Right hindlimb (tissue), 1 donor: ENCODE measurements around the gene POC1A.
A peak's percentile ranks its signal among the peaks of the same experiment; 100 is the strongest.

Experiments used
- DNase-seq: peaks from one replicate; pipeline ENCODE4 v3.0.0-alpha.2; 2018

POC1A gene

GRCh38 chr3:52126500-52126899 lies 27.7 kb downstream of the POC1A start:
- no peak for DNase-seq

GRCh38 chr3:52126036-52126435 lies 28.2 kb downstream of the POC1A start:
- DNase-seq = no peak

GRCh38 chr3:52124766-52125165 lies 29.5 kb downstream of the POC1A start:
- no peak for DNase-seq

GRCh38 chr3:52124126-52124525 lies 30.1 kb downstream of the POC1A start:
- no peak for DNase-seq

- peak; percentile 85 for DNase-seq
Measured at GRCh38 chr3:52123106-52123725, 31.0 kb downstream of the POC1A start.

GRCh38 chr3:52122491-52122890 lies 31.7 kb downstream of the POC1A start:
- DNase-seq = no peak

- DNase-seq = no peak
Measured at GRCh38 chr3:52121813-52122212, 32.4 kb downstream of the POC1A start.

- peak; percentile 48 for DNase-seq
Measured at GRCh38 chr3:52121464-52121805, 32.8 kb downstream of the POC1A start.

- DNase-seq = no peak
Measured at GRCh38 chr3:52120556-52121463, 33.4 kb downstream of the POC1A start.

GRCh38 chr3:52119826-52120225 lies 34.4 kb downstream of the POC1A start:
- DNase-seq = no peak

- no peak for DNase-seq
Measured at GRCh38 chr3:52119099-52119498, 35.1 kb downstream of the POC1A start.

GRCh38 chr3:52118156-52118875 lies 35.9 kb downstream of the POC1A start:
- DNase-seq = no peak

GRCh38 chr3:52117537-52117936 lies 36.7 kb downstream of the POC1A start:
- no peak for DNase-seq

GRCh38 chr3:52112056-52112455 lies 42.2 kb downstream of the POC1A start:
- no peak for DNase-seq

- DNase-seq = no peak
Measured at GRCh38 chr3:52110502-52110901, 43.7 kb downstream of the POC1A start.

- no peak for DNase-seq
Measured at GRCh38 chr3:52109611-52110301, 44.5 kb downstream of the POC1A start.

- DNase-seq = peak; percentile 73
Measured at GRCh38 chr3:52108302-52109232, 45.7 kb downstream of the POC1A start.

- no peak for DNase-seq
Measured at GRCh38 chr3:52106951-52107611, 47.1 kb downstream of the POC1A start.

- DNase-seq = no peak
Measured at GRCh38 chr3:52104684-52105640, 49.3 kb downstream of the POC1A start.

GRCh38 chr3:52102934-52103333 lies 51.3 kb downstream of the POC1A start:
- no peak for DNase-seq
